C4-2B (cell line): ENCODE results near the gene DNAJC8.

Experiments used
- CTCF ChIP-seq: fragments of 450-650 bp; conservative IDR thresholded peaks from 2 replicates; pipeline ENCODE4 v1.5.1; 2017; ENCODE audit warnings: mild to moderate bottlenecking
- ZFX ChIP-seq: fragments of 450-650 bp; IDR thresholded peaks from 2 replicates; pipeline ENCODE4 v1.6.1; 2017

GRCh38 chr1:28266920-28267322 is 34.1 kb upstream of the DNAJC8 start:
- no peak for TF ChIP-seq CTCF
- no peak for TF ChIP-seq ZFX
